ENCODE results near the gene LBH.
"Not testable (repeated sequence)": the region's sequence is repeated elsewhere in the genome, so short reads cannot be mapped to it uniquely, and the experiment has no call there.

The LBH gene

DNA sequence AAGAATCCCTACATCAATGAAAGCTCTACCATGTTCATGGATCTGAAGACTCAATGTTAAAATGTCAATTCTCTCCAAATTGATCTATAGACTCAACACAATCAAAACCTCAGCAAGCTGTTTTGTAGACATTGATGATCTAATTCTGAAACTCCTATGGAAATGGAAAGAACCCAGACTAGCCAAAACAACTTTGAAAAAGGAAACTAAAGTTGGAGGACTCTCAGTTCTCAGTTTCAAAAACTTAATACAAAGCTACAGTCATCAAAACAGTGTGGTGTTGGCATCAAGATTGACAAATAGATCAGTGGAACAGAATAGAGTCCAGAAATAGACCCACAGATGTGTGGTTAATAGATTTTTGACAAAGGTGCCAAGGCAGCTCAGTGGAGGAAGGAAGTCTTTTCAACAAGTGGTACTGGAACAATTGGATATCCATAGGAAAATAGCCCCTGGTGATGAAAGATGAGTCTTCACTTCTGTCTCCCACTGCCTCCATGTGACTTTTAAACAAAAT is 30.4 kb downstream of the LBH start:
- Histone ChIP-seq H3K9ac (ENCODE audit: low read length) (no peak overlapping the region), H3K4me3 (ENCODE audit: low read depth in 1 of 2, low read length in 2 of 2) (no peak overlapping the region), H3K36me3 (ENCODE audit: insufficient read depth, low read length) (peaks cover 21% of the 10 kb centered on the region), H3K9me3 (ENCODE audit: low read length) (no peaks in the 10 kb centered on the region), H3K27ac (ENCODE audit: low read depth, low read length) (no peak overlapping the region), H3K27me3 (ENCODE audit: control insufficient read depth in 1 of 2, insufficient read depth in 2 of 2, low read length in 2 of 2) (no peaks in the 10 kb centered on the region), H3K4me1 (ENCODE audit: insufficient read depth, low read length) (peaks cover 5% of the 10 kb centered on the region)

DNA sequence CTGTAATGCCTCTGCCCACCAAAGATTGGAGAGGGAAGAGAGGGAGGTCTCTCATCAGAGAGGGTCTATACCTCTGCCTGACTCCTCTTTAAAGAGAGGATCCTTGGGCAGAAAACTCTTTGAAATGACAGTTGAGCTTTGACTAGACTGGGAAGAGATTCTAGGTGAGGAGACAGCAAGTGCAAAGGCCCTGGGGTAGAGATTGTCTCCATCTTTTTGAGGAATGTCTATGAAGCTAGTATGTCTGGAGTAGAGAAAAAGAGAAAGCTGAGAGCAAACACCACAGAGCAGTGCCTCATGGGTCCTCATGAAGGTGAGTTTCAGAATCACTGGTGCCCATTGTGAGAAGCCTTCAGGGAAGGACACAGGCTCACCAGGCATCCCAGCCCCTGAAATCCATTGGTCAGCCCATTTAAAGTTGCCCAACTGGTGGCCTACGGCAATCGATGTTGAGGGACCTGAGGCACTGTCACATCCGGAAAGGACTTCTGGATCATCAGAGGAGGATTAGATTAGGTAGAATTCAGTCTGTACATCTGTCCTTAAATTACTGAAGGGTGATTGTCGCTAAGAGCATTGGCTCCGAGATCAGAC is 31.5 kb downstream of the LBH start:
- Histone ChIP-seq H3K4me3 (ENCODE audit: low read depth in 1 of 2, low read length in 2 of 2) (no peak overlapping the region), H3K27ac (ENCODE audit: low read depth, low read length) (no peak overlapping the region), H3K27me3 (ENCODE audit: control insufficient read depth in 1 of 2, insufficient read depth in 2 of 2, low read length in 2 of 2) (no peaks in the 10 kb centered on the region), H3K9ac (ENCODE audit: low read length) (no peak overlapping the region), H3K36me3 (ENCODE audit: insufficient read depth, low read length) (peaks cover 11% of the 10 kb centered on the region), H3K9me3 (ENCODE audit: low read length) (no peaks in the 10 kb centered on the region), H3K4me1 (ENCODE audit: insufficient read depth, low read length) (peaks cover 5% of the 10 kb centered on the region)

DNA sequence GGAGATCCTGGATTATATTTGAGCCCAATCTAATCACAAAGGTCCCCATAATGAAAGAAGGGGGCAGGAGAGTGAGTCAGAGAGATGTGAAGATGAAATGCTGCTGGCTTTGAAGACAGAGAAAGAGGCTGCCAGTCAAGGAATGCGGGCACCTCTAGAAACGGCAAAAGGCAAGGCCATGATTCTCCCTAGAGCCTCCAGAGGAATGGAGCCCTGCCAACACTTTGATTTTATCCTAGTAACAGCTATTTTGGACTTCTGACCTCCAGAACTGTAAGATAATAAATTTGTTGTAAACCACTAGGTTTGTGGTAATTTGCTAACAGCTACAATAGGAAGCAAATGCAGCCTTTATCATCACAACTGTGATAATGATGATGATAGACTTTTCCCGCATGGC is 32.9 kb downstream of the LBH start:
- Histone ChIP-seq H3K36me3 (ENCODE audit: insufficient read depth, low read length) (no peaks in the 10 kb centered on the region), H3K4me1 (ENCODE audit: insufficient read depth, low read length) (peaks cover 5% of the 10 kb centered on the region), H3K27ac (ENCODE audit: low read depth, low read length) (no peak overlapping the region), H3K27me3 (ENCODE audit: control insufficient read depth in 1 of 2, insufficient read depth in 2 of 2, low read length in 2 of 2) (no peaks in the 10 kb centered on the region), H3K9ac (ENCODE audit: low read length) (no peak overlapping the region), H3K9me3 (ENCODE audit: low read length) (no peaks in the 10 kb centered on the region), H3K4me3 (ENCODE audit: low read depth in 1 of 2, low read length in 2 of 2) (no peak overlapping the region)

DNA sequence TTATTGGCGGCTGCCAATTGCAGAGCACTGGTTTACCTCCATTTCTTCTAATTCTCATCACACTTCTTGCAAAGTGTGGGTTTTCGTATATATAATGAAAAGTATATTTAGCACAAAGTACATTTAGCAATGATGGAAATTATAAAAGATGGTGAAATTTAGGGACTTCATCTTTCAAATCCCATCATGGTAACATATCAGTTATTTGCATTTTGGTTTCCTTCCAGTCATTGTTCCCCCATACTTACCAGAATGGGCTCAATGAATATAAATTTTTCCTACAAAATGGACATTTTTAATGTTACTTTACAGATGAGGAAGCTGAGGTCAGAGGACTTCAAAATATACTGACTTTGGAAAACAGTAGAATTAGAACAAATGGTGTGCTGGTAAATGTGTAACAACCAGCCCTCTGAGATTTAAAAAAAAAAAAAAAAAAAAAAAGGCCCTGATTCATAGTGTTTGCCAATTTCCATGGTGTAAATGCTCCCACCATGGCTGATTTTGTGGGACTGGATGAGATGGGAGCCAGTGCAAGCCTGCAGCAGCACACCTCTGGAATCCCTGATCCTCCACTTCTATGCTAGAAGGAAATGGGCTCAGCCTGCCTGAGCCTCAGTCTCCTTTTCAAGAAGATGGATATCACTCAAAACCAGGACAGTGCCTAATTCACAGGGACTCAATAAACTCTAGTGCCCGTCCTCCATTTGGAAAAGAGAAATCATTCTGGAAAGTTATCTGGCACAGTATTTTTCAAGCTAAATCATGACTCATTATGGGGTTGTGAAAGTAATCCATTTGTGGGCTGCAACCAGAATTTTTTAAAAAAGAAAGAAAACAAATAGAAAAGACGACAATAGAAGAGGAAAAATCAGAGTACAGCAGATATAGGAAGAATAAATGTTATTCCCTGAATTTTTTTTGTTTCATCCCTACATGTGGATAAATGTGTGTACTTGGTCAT is 34.0 kb downstream of the LBH start:
- Histone ChIP-seq H3K27ac (ENCODE audit: low read depth, low read length) (no peak overlapping the region), H3K9ac (ENCODE audit: low read length) (no peak overlapping the region), H3K9me3 (ENCODE audit: low read length) (no peaks in the 10 kb centered on the region), H3K27me3 (ENCODE audit: control insufficient read depth in 1 of 2, insufficient read depth in 2 of 2, low read length in 2 of 2) (no peaks in the 10 kb centered on the region), H3K4me1 (ENCODE audit: insufficient read depth, low read length) (peaks cover 5% of the 10 kb centered on the region), H3K4me3 (ENCODE audit: low read depth in 1 of 2, low read length in 2 of 2) (no peak overlapping the region), H3K36me3 (ENCODE audit: insufficient read depth, low read length) (no peaks in the 10 kb centered on the region)

DNA sequence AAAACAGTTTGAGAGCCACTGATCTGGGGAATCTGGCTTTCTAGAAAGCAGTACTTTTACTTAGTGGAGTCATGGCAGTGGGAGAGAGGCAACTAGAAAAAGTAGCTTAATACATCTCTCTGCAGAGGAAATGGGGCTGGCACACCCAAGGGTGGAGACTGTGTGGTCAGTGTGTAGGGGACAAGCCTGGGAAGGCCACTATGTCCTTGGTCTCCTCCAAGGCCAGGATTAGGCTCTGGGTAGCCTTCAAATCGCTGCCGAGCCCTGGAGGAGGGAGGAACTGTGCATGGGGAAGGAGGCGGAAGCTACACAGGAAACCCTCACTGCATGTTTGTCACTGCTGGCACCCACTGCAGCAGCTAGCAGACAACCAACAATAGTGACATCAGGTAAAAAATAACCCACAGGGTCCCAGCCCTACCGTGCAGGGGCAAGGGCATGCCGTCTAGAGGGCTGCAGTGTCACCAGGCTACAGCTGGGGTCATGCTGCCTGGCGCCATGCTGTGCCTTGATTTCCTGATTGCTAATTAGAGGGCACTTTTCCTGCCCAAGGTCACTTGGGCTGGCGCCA is 34.8 kb downstream of the LBH start:
- H3K9ac ChIP-seq (ENCODE audit: low read length): no peak overlapping the region
- H3K4me1 ChIP-seq (ENCODE audit: insufficient read depth, low read length): peaks cover 5% of the 10 kb centered on the region
- no peak overlapping the region for H3K4me3 ChIP-seq (ENCODE audit: low read depth in 1 of 2, low read length in 2 of 2)
- no peaks in the 10 kb centered on the region for H3K27me3 ChIP-seq (ENCODE audit: control insufficient read depth in 1 of 2, insufficient read depth in 2 of 2, low read length in 2 of 2)
- no peaks in the 10 kb centered on the region for H3K9me3 ChIP-seq (ENCODE audit: low read length)
- no peaks in the 10 kb centered on the region for H3K36me3 ChIP-seq (ENCODE audit: insufficient read depth, low read length)
- H3K27ac ChIP-seq (ENCODE audit: low read depth, low read length): no peak overlapping the region

DNA sequence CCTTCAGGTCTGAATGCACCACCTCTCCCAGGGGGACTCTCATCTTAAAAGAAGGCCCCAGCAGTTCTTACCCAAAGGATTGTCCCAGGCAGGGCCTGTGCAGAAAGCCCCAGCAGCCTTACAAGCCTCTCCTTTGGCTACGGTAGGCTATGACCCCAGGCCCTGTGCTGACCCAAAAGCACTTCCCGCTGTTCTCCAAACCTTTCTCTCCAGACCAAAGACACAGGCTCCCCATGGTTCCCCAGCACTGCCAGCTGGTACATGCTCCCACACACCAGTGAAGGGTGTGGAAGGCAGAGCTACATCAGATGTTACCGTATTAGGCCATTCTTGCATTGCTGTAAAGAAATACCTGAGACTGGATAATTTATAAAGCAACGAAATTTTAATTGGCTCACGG is 35.4 kb downstream of the LBH start:
- H3K9ac ChIP-seq (ENCODE audit: low read length): no peak overlapping the region
- H3K4me1 ChIP-seq (ENCODE audit: insufficient read depth, low read length): peaks cover 5% of the 10 kb centered on the region
- H3K36me3 ChIP-seq (ENCODE audit: insufficient read depth, low read length): no peaks in the 10 kb centered on the region
- no peak overlapping the region for H3K4me3 ChIP-seq (ENCODE audit: low read depth in 1 of 2, low read length in 2 of 2)
- no peaks in the 10 kb centered on the region for H3K27me3 ChIP-seq (ENCODE audit: control insufficient read depth in 1 of 2, insufficient read depth in 2 of 2, low read length in 2 of 2)
- no peak overlapping the region for H3K27ac ChIP-seq (ENCODE audit: low read depth, low read length)
- no peaks in the 10 kb centered on the region for H3K9me3 ChIP-seq (ENCODE audit: low read length)

DNA sequence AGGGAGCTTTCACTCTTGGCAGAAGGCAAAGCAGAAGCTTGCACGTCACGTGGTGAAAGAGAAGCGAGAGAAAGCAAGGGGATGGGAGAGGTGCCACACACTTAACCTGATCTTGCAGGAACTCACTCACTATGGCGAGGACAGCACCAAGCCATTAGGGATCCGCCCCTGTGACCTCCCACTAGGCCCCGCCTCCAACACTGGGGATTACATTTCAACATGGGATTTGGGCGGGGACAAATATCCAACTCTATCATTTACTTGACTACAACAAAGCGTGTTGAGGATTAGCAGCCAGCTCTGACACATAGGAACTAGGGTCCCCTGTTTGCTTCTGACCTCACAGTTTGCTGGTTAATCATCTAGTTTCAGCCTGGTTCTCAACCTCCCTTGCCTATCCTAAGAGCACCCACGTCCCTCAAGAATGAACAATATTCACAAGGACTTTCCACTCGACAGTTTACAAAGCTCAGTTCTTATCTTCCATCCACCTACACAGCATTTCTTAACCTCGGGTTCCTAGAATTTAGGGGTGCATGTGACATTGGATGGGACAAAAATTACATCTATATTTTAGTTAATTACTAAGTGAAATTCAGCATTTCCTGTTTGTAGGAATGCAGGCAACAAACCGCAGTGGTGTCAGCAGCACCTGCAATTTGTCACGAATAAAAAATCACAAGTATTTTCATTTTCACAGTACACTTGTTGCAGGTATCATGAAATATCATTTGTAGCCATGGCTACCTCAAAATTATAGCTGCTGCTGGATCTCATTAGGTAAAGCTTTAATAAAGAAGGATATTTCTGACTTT is 36.0 kb downstream of the LBH start:
- no peak overlapping the region for H3K27ac ChIP-seq (ENCODE audit: low read depth, low read length)
- no peaks in the 10 kb centered on the region for H3K36me3 ChIP-seq (ENCODE audit: insufficient read depth, low read length)

DNA sequence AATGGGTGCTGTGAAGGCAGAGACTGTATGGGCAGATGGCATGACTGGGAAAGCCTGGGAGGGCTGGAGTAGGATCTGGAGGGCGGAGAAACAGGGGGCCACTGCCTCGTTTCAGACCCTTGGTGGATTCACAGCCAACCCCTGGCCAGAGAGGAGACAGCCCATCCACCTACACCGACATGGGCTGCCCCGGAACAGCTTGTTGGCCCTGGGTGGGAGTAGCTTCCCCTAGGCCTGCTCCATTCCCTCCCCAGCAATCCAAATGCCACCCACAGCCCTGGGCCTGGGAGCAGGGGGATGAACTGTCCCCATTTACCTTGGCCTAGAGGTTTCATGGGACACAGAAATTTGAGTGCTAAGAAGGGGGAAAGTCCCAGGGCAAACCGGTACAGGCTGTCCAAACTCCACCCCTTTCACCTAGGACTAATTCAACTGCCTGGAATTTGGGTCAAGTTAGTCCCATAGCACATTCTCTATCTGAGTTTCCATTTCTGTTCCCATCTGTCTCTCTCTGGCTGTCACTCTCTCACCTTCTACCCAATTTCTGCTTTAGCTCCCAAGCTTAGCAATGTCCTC is 37.0 kb downstream of the LBH start:
- no peaks in the 10 kb centered on the region for H3K27me3 ChIP-seq (ENCODE audit: control insufficient read depth in 1 of 2, insufficient read depth in 2 of 2, low read length in 2 of 2)
- no peaks in the 10 kb centered on the region for H3K9me3 ChIP-seq (ENCODE audit: low read length)
- H3K36me3 ChIP-seq (ENCODE audit: insufficient read depth, low read length): no peaks in the 10 kb centered on the region
- H3K4me3 ChIP-seq (ENCODE audit: low read depth in 1 of 2, low read length in 2 of 2): no peak overlapping the region
- H3K9ac ChIP-seq (ENCODE audit: low read length): no peak overlapping the region
- no peak overlapping the region for H3K27ac ChIP-seq (ENCODE audit: low read depth, low read length)
- peaks cover 5% of the 10 kb centered on the region for H3K4me1 ChIP-seq (ENCODE audit: insufficient read depth, low read length)

More for the DNA sequence above, 36.0 kb downstream of the LBH start:
- Histone ChIP-seq H3K4me3 (ENCODE audit: low read depth in 1 of 2, low read length in 2 of 2) (no peak overlapping the region), H3K4me1 (ENCODE audit: insufficient read depth, low read length) (peaks cover 5% of the 10 kb centered on the region), H3K27me3 (ENCODE audit: control insufficient read depth in 1 of 2, insufficient read depth in 2 of 2, low read length in 2 of 2) (no peaks in the 10 kb centered on the region), H3K9ac (ENCODE audit: low read length) (no peak overlapping the region), H3K9me3 (ENCODE audit: low read length) (no peaks in the 10 kb centered on the region)

DNA sequence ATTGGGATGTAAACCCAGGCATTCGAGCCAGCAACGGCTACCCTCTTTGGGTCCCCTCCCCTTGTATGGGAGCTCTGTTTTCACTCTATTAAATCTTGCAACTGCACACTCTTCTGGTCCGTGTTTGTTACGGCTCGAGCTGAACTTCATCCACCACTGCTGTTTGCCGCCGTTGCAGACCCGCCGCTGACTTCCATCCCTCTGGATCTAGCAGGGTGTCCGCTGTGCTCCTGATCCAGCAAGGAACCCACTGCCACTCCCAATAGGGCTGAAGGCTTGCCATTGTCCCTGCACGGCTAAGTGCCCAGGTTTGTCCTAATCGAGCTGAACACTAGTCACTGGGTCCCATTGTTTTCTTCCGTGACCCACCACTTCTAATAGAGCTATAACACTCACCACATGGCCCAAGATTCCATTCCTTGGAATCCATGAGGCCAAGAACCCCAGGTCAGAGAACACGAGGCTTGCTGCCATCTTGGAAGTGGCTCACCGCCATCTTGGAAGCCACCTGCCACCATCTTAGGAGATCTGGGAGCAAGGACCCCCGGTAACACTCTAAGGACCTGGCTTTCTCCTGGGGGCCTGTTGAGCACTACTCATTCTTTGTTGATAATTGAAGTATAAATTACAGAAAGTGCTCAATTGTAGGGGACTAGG is 37.9 kb downstream of the LBH start:
- H3K9ac ChIP-seq (ENCODE audit: low read length); H3K27me3 ChIP-seq (ENCODE audit: control insufficient read depth in 1 of 2, insufficient read depth in 2 of 2, low read length in 2 of 2); H3K36me3 ChIP-seq (ENCODE audit: insufficient read depth, low read length); H3K27ac ChIP-seq (ENCODE audit: low read depth, low read length); H3K9me3 ChIP-seq (ENCODE audit: low read length); H3K4me3 ChIP-seq (ENCODE audit: low read depth in 1 of 2, low read length in 2 of 2); H3K4me1 ChIP-seq (ENCODE audit: insufficient read depth, low read length): not testable (repeated sequence)

DNA sequence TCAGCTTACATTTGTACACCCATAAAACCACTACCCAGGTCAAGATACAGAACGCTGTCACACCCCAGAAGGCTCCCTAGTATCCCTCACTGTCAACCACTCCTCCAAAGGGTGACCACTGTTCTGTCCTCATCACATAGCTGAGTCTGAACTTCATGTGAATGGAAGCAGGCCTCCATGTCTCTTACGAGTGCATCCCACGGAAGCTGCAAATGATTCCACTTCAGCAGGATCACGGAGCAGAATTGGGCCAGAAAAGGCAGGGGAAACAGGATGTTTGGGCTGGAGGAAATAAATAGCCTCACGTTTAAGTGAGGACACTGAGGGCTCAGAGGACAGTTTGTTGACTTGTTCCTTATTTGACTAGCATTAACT is 38.4 kb downstream of the LBH start:
- Histone ChIP-seq H3K9ac (ENCODE audit: low read length) (no peak overlapping the region), H3K4me3 (ENCODE audit: low read depth in 1 of 2, low read length in 2 of 2) (no peak overlapping the region), H3K4me1 (ENCODE audit: insufficient read depth, low read length) (peaks cover 5% of the 10 kb centered on the region), H3K27ac (ENCODE audit: low read depth, low read length) (no peak overlapping the region), H3K36me3 (ENCODE audit: insufficient read depth, low read length) (no peaks in the 10 kb centered on the region), H3K27me3 (ENCODE audit: control insufficient read depth in 1 of 2, insufficient read depth in 2 of 2, low read length in 2 of 2) (no peaks in the 10 kb centered on the region), H3K9me3 (ENCODE audit: low read length) (no peaks in the 10 kb centered on the region)

All from muscle layer of colon (tissue), 2 donors.